CD4-positive, alpha-beta T cell treated with Interleukin-10 for 1 hour (primary cell): ENCODE measurements around the gene MAST2.
"Not testable (repeated sequence)": the region's sequence is repeated elsewhere in the genome, so short reads cannot be mapped to it uniquely, and the experiment has no call there.

Source experiments
- DNase-seq: peaks from one replicate; pipeline ENCODE4 v3.0.0-alpha.2; 2020

The MAST2 gene

DNA sequence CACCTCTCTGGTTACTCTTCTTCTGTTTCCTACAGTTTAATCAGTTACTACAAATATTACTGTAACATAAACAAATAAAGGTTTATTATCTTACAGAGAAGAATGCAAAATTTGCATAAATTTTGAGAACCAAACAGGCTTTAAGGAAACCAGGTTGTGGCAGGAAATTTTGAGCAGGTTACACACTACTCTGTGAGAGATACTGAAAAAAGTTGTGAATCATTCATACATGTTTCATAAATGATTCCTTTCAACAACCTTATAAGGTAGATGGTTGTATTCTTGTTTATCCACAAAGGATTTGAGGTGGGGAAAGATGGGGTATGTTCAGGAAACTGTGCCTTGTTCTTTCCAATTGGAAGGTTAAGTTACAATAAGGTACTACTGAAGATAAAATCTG lies 58.6 kb downstream of the MAST2 start:
- no peak for DNase-seq

DNA sequence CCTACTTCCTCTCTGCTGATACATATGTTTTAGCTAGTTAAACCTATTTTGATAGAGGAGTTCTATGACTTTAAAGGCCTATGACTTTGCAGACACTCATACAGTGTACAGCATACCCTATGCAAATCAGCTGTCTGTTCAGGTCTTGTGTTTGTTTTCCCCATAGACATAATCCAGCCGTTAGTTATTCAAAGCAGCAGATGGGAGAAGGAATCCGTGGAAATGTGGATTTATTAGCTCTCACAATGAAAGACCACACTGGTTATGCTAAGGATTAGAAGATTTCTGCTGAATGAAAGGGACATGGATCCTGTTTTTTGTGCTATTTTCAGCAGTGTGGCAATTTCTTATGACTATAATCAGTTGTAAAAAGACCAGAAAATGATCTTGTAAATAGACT lies 59.8 kb downstream of the MAST2 start:
- DNase-seq: no peak

DNA sequence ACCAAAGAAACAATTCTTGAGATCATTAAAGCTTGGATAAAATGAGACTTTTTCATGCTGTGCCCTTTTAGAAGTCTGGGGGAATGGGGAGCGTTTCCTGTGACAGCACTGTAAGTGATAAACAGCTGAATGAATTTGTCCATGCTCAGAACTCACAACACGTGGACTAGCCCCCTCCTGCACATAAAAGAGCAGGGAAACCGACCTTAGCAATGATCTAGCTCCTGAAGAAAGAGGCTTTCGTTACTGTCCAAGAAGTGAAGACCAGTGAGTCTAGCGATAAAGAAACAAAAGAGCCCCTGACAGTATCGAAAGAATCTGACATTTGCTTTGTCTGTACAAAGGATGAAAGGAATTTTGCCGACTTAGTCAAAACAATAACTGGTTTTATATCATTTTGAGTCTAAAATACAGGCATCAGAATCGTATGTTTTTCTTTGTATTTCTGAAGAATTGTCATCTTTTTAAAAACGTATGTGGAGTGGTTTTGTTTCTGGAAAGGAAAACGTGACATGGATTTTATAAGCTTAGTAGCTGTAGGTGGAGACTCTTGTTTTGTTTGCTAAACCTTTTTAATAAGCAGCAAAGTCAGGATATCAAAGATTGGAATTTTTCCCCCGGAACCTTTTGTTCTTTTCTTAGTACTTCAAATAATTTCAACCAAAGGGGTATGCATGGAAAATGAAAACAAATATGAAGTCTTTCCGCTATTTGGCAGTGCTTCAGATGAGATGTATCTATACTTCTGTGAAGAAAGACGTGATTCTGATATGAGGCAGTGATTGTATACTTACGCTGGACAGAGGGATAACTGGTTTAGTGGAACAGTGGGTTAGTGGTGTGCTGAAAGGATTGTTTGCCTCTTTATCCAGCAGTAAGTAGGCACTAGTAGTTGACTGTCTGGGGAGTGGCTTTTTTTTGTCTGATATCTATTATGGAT lies 61.0 kb downstream of the MAST2 start:
- DNase-seq: no peak

DNA sequence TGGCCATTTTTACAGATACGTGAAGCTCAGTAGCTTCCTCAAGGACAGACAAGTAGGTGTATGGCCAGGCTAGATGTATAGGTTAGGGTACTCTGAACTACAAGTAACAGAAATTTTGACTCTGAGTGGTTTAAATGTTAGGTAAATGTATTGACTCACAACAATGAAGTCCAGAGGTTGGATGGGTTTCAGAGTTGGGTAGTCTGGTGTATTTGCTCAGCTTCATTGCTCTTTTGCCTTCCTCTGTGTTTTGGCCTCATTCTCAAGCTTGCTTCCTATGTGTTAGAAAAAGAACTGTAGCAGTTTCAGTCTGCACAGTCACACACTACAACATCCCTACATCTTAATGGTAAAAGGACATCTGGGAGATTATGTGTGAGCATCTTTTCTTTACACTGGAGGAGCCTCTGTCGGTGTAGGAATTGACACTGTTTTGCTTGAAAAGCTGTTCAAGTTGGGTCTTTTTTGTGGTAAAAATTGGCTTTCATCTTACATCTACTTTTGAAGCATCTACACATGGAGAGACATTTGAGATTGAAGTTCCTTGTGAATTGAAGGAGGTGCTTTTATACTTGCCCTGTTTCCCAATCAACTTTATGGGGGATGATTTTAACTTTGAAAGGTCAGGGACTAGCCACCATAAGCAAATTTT lies 64.4 kb downstream of the MAST2 start:
- DNase-seq: no peak

DNA sequence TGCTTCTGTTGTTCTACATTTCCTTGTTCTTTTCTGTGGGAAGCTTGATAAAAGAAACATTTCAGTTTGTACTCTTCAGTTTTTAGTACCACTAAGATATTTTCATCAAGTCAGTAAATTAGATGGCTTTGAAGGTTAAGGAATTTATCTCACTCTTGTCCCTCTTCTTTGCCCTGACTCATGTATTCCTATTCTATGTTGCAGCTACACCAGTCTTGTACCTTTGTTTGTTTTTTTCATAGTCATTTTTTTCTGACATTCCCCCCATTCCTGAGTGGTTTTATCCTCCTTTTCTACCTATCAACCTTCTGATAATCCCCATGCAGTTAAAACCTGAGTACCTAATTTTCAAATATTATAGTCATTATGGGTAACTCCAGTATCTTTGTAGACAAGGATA lies 65.4 kb downstream of the MAST2 start:
- no peak for DNase-seq

DNA sequence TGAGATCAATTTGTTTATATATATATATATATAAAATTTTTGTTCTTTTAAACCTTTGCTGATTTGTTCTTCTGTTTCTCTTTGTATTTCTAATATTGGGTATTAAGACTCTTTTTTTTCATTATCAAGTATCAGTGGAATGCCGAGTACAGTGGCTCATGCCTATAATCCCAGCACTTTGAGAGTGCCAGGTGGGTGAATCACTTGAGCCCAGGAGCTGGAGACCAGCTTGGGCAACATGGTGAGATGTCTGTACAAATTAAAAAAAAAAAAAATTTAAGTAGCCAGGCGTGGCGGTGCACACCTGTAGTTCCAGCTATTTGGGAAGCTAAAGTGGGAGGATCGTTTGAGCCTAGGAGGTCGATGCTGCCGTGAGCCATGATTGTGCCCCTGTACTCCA lies 67.1 kb downstream of the MAST2 start:
- no peak for DNase-seq

DNA sequence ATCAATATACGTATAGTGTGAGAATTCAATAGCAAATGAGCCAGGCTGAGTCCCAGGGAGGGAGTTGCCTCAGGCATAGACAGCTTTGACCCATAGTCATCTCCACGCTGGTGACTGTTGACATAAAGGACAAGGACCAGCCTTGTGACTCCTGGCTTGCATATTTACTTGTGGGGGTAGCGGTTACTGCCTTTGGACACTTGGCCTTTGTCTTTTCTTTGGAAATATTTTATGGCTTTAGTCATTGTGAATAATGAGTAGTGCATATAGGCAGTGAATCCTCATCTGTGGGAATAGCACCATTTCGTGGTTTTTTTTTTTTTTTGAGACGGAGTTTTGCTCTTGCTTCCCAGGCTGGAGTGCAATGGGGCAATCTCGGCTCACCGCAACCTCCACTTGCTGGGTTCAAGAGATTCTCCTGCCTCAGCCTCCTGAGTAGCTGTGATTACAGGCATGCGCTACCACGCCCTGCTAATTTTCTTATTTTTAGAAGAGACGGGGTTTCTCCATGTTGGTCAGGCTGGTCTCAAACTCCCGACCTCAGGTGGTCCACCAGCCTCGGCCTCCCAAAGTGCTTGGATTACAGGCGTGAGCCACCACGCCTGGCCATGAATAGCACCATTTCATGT lies 68.9 kb downstream of the MAST2 start:
- not testable (repeated sequence) for DNase-seq

DNA sequence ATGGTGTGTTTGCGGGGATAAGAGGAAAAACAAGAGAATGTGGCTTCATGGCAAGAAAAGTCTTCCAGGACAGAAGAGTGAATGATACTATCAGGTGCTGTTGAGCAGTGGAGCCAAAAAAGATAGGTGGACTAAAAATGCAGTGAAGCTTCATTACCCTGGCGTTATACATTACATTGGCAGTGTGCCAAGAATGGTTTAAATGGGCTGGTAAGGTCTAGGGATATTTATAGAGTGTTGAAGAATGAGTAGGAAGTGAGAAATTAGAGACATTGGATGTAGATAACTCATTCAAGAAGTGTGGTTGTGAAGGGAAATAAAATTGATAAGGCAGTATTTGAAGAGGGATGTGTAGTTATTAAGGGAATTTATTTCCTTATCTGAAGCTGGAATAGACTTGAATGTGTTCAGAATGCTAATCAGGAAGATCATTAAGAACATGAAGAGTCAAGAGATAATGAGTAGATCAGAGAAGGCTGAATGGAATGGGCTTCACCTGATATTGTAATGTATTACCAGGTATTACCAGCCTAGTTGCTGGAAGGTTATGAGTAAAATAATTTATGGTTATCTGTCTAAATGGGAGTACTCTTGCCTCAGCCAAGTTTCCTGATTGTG lies 72.7 kb downstream of the MAST2 start:
- DNase-seq: no peak

DNA sequence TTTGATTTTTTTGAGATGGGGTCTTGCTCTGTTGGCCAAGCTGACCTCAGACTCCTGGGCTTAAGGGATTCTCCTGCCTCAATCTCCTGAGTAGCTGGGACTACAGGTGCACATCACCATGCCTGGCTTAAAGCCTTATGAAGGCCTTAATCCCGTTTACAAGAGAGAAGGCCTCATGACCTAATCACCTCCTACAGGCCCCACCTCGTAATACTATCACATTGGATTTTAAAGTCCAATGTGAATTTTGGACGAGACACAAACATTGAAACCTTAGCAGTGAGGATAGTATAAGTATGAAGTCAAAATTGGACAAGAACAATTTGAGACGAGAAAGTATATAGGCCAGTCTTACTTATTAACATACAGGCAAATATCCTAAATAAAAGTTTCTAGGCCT lies 73.9 kb downstream of the MAST2 start:
- no peak for DNase-seq

DNA sequence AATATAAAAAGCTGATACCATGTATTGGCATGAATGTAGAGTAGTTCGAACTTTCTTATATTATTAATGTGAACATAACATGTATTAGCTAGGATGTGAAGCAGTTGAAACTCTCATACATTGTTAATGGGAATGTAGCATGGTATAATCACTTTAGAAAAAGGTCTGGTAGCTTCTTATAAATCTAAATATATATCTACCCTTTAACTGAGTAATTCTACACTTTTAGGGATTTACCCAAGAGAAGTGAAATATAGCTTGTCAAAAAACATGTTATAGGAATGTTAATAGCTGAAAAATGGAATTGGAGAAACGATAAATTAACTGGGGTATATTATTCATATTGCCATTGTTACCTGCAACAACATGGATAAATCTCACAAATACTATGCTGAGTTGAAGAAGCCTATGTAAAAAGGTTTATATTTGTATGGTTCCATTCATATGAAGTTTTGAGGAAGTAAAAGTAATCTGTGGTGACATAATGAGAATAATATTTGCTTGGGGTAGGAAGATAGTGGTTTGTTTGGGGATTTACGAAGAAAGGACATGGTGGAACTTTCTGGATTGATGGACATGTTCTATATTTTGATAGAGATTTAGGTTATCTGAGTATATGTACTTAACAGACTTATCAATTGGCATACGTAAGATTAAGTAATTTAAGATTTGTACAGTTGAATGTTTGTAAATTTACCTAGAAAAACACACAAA lies 76.6 kb downstream of the MAST2 start:
- no peak for DNase-seq

DNA sequence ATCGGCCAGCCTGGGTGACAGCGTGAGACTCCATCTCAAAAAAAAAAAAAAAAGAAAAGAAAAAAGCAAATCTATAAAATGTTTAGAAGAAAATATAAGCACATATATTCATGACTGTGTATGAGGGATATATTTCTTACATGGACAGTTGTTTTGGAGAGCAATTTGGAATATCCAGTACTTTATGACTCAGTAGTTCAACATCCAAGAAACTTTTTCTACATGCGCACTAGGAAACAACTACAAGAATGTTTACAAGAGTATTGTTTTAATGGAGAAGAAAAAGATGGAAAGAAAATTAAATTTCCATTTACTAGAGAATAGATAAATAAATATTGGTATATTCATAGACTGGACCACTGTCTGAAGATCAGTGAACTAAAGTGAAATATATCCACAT lies 77.5 kb downstream of the MAST2 start:
- DNase-seq: no peak

DNA sequence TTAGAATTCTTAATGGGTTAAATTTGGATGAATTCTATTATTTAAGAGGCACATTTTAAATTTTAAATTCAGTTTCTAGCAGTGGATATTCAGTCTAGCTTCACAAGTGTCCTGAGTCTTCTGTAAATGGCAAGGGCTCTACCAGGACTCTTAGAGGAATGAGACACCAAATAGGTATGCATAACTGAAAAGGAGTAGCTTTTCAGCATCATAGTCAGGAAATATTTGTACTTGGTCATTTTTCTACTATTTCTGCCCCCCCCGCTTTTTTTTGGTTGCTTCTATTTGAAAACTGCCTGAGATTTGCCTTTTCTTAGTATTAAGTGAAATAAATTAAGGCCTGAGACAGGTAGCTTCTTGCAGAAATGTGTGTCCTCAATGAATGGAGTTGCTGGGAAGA lies 80.2 kb downstream of the MAST2 start:
- no peak for DNase-seq

DNA sequence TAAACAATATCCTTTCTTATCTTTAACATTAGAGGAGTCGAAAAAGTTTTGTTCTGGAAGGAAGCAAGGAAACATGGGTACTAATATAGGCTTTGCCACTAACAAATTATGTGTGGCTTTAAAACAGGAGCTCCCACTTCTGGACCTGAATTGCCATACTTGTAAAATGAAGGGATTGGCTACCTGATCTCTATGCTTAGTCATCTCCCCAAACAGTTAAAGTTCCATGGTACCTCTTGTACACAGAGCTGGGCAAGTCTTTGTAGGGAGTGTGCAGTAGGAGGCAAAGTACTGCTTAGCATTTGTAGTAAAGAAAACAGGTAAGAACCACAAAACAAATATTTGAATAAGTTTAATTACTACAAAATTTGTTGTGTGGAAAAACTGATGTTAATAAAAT lies 81.3 kb downstream of the MAST2 start:
- DNase-seq: no peak

DNA sequence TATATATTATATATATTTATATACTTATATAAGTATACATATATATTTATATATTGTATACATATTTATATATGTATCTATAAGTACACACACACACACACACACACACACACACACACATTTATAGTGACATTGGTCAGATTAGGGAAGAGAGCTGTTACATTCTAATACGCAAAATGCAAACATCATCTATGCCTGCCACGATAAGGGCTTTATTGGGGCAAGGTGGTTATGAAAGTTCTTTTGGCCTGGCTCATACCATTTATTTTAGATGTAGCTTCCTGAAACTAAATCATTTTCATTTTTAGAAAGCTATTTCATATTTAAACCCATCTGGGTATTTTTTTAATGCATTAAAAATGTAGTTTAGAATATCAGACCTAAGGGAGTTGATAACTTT lies 82.8 kb downstream of the MAST2 start:
- no peak for DNase-seq

DNA sequence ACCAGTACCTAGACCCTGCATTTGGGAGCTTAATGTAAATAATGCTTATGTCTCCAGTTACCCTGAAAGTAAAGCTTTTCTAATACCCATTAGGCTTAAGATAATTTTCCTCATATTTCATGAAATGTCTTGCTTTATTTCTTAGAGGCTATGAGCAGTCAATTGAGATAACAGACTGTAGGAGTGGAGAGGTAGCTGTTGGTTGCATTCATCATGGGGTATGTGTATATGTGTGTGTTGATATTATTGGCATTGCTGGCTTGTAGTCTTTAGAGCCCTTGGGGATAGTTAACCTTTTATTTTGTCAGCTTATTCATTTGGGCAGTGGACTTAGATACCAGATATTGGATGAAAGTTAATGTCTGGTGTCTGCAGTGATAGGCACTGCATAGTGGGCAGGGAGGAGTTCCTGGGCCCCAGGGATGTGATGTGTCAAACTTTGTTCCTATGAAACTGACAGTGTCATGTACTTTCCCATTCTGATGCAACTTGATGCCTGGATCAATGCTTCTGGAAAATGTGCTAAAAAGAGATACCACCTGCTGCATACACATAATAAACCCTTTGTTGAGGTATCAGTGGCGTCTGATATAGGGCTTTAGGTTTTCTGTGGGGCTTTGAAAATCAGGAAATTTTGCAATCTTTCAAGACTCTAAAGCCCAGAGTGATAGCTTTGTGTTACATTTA lies 83.9 kb downstream of the MAST2 start:
- DNase-seq: no peak

DNA sequence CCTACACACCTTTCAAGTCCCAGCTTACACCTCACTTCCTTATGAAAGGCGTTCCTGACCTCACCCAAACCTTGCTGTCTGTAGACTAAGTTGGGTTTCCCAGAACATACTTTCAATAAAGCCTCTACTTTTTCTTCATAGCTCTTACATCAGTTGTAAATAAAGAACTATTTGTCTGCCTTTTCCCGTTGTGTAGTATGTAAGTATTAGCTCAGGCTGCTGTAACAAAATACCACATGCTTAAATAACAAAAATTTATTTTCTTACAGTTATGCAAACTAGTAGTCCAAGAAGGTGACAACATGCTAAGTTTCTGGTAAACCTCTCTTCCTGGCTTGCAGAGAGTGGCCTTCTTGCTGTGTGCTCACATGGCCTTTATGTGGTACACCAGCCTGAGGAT lies 86.7 kb downstream of the MAST2 start:
- DNase-seq: no peak

DNA sequence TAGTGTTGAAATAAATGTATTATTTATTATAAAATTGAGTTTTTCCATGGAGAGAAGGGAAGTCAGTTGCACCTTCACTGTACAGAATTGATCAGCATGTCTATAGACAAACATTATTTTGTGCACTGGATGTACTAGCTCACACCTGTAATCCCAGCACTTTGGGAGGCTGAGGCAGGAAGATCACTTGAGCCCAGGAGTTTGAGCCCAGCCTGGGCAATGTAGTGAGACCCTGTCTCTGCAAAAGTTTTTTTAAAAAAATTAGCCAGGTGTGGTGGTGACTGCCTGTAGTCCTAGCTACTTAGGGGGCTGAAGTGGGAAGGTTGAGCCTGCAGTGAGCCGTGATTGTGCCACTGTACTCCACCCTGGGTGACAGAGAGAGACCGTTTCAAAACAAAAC lies 87.7 kb downstream of the MAST2 start:
- DNase-seq: no peak

DNA sequence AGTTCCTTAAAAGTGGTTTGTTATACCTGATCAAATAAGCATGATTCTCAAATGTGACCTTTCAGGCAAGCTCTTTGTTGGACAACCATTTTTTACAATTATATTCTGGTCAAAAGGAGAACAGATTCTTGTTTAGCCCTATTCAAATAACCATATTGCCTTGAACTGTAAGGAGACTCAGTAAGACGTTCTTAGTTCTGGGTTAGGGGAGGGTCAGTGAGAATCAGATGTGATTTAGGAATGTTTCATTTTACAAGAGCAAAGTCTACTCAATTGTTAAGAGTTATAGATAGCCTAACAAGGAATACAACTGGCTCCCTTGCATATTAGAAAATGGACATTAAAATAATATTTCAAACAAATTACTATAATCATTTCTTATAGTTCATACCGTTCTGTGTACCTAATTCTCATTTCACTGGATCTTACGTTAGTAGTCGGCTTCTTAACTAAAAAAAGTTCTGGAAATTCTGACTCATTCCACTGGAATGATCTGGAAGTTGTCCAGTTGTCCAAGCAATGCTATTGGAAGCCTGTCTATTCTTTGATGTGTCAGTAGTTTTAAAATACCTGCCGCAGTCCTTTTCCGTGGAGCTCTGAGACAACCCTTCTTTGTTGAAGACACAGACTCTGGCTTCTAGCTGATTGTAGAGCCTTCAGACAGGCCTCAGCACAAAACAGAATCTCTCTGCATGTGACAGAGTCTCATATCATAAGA lies 88.8 kb downstream of the MAST2 start:
- no peak for DNase-seq

DNA sequence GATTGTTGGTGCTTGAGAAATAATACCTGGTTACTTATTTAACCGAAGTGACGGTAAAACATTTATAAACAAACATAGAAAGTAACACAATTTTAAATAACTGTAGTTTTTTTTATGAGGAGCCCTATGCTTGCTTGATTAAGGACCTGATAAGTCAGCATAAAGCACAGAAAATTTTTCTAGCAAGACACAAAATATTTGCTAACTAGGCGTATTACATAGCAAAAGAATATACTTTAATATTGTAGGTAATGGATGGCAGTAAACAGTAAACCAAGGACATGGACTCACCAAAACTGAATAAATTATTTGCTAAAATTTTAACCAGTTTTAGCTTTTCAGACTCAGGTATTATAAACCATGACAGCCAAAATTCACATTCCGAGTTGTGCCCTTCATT lies 90.9 kb downstream of the MAST2 start:
- no peak for DNase-seq

DNA sequence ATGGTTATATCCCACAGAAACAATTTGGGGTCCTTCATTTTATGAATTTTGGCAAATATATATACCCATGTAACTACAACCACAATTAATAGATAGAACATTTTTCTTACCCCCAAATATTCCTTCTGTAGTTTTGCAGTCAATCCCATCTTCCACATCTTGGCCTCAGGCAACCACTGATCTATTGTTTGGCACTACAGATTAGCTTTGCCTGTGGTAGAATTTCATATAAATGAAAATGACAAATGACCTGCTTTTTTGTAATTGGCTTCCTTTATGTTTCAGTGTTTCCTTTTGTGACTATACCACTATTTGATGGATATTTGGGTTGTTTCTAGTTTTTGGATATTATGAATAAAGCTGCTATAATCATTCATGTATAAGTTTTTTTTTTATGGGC lies 91.5 kb downstream of the MAST2 start:
- no peak for DNase-seq

DNA sequence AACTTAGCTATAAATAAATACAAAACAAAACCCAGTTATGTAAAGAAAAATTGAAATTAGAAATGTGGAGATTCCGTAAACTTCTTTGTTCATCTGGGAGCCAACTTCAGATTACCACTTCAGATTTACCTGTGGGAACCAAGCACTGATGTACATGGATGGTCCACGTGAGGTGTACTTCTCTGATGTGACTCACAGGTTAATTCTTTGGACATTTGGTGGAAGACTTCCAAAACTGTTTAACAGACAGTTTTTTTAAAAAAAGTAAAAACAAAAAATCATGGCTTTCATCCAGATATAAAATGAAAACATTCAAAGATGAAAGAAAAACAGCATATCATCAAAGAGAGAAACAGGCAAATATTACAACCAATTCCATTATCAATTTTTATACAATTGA lies 92.0 kb downstream of the MAST2 start:
- no peak for DNase-seq

DNA sequence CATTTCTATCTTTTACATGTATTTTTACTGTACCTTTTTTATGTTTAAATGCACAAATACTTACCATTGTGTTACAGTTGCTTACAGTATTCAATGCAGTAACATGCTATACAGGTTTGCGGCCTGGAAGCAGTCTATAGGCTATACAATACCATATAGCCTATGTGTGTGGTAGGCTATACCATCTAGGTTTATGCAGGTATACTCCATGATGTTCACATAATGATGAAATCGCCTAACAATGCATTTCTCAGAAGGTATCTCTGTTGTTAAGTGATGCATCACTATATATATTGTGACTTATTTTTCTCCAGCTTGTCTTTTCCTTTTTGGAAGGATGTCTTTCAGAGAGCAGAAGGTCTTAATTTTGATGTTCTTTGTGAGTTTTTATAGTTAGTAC lies 103.5 kb downstream of the MAST2 start:
- DNase-seq: no peak
